Putamen (tissue), 1 donor: Measurements from ENCODE around the gene BEND5.

Experiments
- DNase-seq: peaks from one replicate; pipeline ENCODE4 v3.0.0-alpha.2; 2016; ENCODE audit warnings: low spot score

Gene BEND5

GRCh38 chr1:48761986-48762385 is 14.7 kb downstream of the BEND5 start:
- DNase-seq = no peak

- DNase-seq = no peak
Observed at GRCh38 chr1:48761411-48761810, 15.3 kb downstream of the BEND5 start.

- no peak for DNase-seq
Observed at GRCh38 chr1:48760857-48761256, 15.8 kb downstream of the BEND5 start.

- DNase-seq = no peak
Observed at GRCh38 chr1:48758976-48759375, 17.7 kb downstream of the BEND5 start.

- DNase-seq = no peak
Observed at GRCh38 chr1:48757363-48757762, 19.3 kb downstream of the BEND5 start.

GRCh38 chr1:48756683-48757316 is 19.9 kb downstream of the BEND5 start:
- DNase-seq = no peak

- no peak for DNase-seq
Observed at GRCh38 chr1:48753293-48753692, 23.4 kb downstream of the BEND5 start.

GRCh38 chr1:48750109-48750508 is 26.6 kb downstream of the BEND5 start:
- DNase-seq = no peak

- no peak for DNase-seq
Observed at GRCh38 chr1:48749068-48749467, 27.6 kb downstream of the BEND5 start.

- no peak for DNase-seq
Observed at GRCh38 chr1:48746906-48747305, 29.8 kb downstream of the BEND5 start.

GRCh38 chr1:48744032-48744431 is 32.7 kb downstream of the BEND5 start:
- DNase-seq = no peak

- no peak for DNase-seq
Observed at GRCh38 chr1:48743480-48743879, 33.2 kb downstream of the BEND5 start.

GRCh38 chr1:48741380-48741779 is 35.3 kb downstream of the BEND5 start:
- no peak for DNase-seq

GRCh38 chr1:48740621-48741020 is 36.1 kb downstream of the BEND5 start:
- DNase-seq = no peak

GRCh38 chr1:48739091-48739490 is 37.6 kb downstream of the BEND5 start:
- DNase-seq = no peak

- DNase-seq = no peak
Observed at GRCh38 chr1:48738356-48738755, 38.3 kb downstream of the BEND5 start.

GRCh38 chr1:48735796-48736195 is 40.9 kb downstream of the BEND5 start:
- no peak for DNase-seq

- DNase-seq = no peak
Observed at GRCh38 chr1:48730164-48730910, 46.4 kb downstream of the BEND5 start.

GRCh38 chr1:48728584-48728983 is 48.1 kb downstream of the BEND5 start:
- DNase-seq = peak; percentile 4

- no peak for DNase-seq
Observed at GRCh38 chr1:48726557-48727215, 50.0 kb downstream of the BEND5 start.

GRCh38 chr1:48726139-48726538 is 50.6 kb downstream of the BEND5 start:
- DNase-seq = no peak

- DNase-seq = no peak
Observed at GRCh38 chr1:48725341-48726046, 51.2 kb downstream of the BEND5 start.

GRCh38 chr1:48720929-48721328 is 55.8 kb downstream of the BEND5 start:
- no peak for DNase-seq
